NCI-H146 treated with DMSO at 0.1 percent for 48 hours (cell line): ENCODE results near the gene C18orf32.
"Not testable (repeated sequence)": the region's sequence is repeated elsewhere in the genome, so short reads cannot be mapped to it uniquely, and the experiment has no call there.

Source experiments
- DNase-seq: peaks from one replicate; lab custom pipeline; 2025; ENCODE audit not compliant: unreplicated experiment; lab: John Stamatoyannopoulos, UW

C18orf32 gene

GRCh38 chr18:49486953-49487710 is at the start of gene C18orf32:
Gene C18orf32, minus strand, starts transcription at chr18:49487234. Its CDS starts 3,486 bp downstream, at chr18:49483748.
- DNase-seq, result peak; percentile 98

- no peak for DNase-seq
These were observed 48.0 kb upstream of the C18orf32 start for GRCh38 chr18:49534846-49535601.

- no peak for DNase-seq
These were observed 44.7 kb upstream of the C18orf32 start for GRCh38 chr18:49531678-49532153.

GRCh38 chr18:49529596-49529995 is 42.6 kb upstream of the C18orf32 start:
- DNase-seq, result no peak

GRCh38 chr18:49527631-49528327 is 40.7 kb upstream of the C18orf32 start:
- DNase-seq, result peak; percentile 38

GRCh38 chr18:49525981-49526380 is 38.9 kb upstream of the C18orf32 start:
- DNase-seq, result no peak

GRCh38 chr18:49524951-49525350 is 37.9 kb upstream of the C18orf32 start:
- DNase-seq, result no peak

- DNase-seq, result peak; percentile 35
These were observed 37.3 kb upstream of the C18orf32 start for GRCh38 chr18:49524349-49524748.

GRCh38 chr18:49523580-49524093 is 36.6 kb upstream of the C18orf32 start:
- DNase-seq, result not testable (repeated sequence)

- DNase-seq, result no peak
These were observed 34.3 kb upstream of the C18orf32 start for GRCh38 chr18:49521216-49521835.

GRCh38 chr18:49520661-49521145 is 33.7 kb upstream of the C18orf32 start:
- peak; percentile 77 for DNase-seq

- DNase-seq, result no peak
These were observed 32.3 kb upstream of the C18orf32 start for GRCh38 chr18:49519101-49519971.

GRCh38 chr18:49517483-49517882 is 30.4 kb upstream of the C18orf32 start:
- no peak for DNase-seq

GRCh38 chr18:49515516-49515915 is 28.5 kb upstream of the C18orf32 start:
- no peak for DNase-seq

GRCh38 chr18:49515003-49515402 is 28.0 kb upstream of the C18orf32 start:
- DNase-seq, result not testable (repeated sequence)

GRCh38 chr18:49514577-49514976 is 27.5 kb upstream of the C18orf32 start:
- DNase-seq, result no peak

- not testable (repeated sequence) for DNase-seq
These were observed 25.8 kb upstream of the C18orf32 start for GRCh38 chr18:49512876-49513275.

GRCh38 chr18:49510393-49511115 is 23.5 kb upstream of the C18orf32 start:
- DNase-seq, result peak; percentile 86

- DNase-seq, result not testable (repeated sequence)
These were observed 19.4 kb upstream of the C18orf32 start for GRCh38 chr18:49506438-49506837.
